Mammary epithelial cell (primary cell): Measurements from ENCODE around the gene SLC25A36.
"Not testable (repeated sequence)": the region's sequence is repeated elsewhere in the genome, so short reads cannot be mapped to it uniquely, and the experiment has no call there.

Experiments used
- CTCF ChIP-seq, 2 donors: IDR thresholded peaks in 1 of 2; conservative IDR thresholded peaks in 1 of 2; 2 replicates each; pipeline ENCODE4 v1.5.1; 2011 to 2012; ENCODE audit warnings: inconsistent platforms in 2 of 2, low read length in 2 of 2, mild to moderate bottlenecking in 2 of 2, control low read depth in 1 of 2, low read depth in 1 of 2; ENCODE audit not compliant: insufficient read depth in 1 of 2; ENCODE audit errors: extremely low read depth in 1 of 2
- EZH2 ChIP-seq: IDR thresholded peaks from 2 replicates; pipeline ENCODE4 v1.6.1; 2012; ENCODE audit warnings: low read length, inconsistent platforms, borderline replicate concordance

GRCh38 chr3:140951750-140952149 lies 10.1 kb downstream of the SLC25A36 start:
- TF ChIP-seq CTCF (conservative IDR thresholded peaks at IDR 0.05 in 1 of 2, IDR thresholded peaks at IDR 0.05 in 1 of 2; ENCODE audit: extremely low read depth in 1 of 2, insufficient read depth in 1 of 2, low read depth in 1 of 2, low read length in 2 of 2); EZH2: not testable (repeated sequence)
